Activated CD4-positive, CD25-positive, alpha-beta regulatory T cell treated with anti-CD3 and anti-CD28 coated beads, Interleukin-2, amount 50 U/mL, for 24 hours (primary cell): Measurements from ENCODE around the gene CPT1A.

Source experiments
- ATAC-seq, 2 donors: fragments of 150-1000 bp; cut with Tn5 transposase; one replicate each; pipeline ENCODE4 v1.10.0; 2021; ENCODE audit warnings: mild to moderate bottlenecking in 1 of 2, moderate library complexity in 1 of 2

CPT1A gene

GRCh38 chr11:68852628-68853027 lies 10.9 kb upstream of the CPT1A start:
- ATAC-seq: no peak

DNA sequence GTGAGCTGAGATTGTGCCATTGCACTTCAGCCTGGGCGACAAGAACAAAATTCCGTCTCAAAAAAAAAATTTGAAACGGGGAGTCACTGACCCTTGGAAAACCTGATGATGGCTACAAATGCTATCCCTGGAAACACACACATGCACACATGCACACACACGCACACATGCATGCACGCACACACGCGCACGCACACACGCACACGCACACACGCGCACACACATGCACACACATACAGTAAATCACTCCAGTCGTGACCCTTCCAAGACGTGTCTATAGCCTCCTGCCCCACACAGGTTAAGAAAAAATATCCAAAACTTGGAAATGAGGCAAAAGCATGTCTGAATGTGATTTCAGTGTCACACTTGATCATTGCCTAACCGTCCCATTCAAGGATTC lies 6.7 kb upstream of the CPT1A start:
- no peak for ATAC-seq

DNA sequence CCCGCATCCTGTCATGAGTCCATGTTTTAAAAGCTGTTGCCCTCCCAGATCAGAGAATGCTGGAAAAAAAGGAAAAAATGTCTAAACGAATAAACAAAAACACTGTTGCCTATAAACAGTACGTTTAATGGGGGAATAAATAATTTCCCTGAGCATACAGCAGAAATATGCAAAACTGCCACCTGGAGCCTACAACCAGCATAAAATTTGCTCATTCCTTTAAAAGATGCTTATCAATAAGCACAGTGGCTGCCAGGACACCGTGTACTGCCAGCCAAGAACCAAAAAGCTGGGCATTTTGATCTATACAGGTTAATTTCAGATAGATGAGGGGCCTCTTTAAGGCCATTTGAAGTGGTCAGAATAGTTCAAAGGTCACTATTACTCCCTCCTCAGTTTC lies 5.7 kb upstream of the CPT1A start:
- ATAC-seq: no peak

- ATAC-seq: no peak
Observed at GRCh38 chr11:68845351-68846002, 3.8 kb upstream of the CPT1A start.

DNA sequence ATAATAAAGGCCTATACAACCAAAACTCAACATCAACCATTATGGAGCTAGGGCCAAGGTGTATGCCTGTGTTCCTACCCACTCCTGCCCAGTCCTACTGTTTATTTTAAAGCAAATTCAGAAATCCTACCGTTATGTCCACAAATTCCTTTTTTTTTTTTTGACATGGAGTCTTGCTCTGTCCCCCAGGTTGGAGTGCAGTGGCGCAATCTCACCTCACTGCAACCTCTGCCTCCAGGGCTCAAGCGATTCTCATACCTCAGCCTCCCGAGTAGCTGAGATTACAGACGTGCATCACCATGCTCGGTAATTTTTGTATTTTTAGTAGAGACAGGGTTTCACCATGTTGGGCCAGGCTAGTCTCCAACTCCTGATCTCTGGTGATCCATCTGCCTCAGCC lies 3.1 kb upstream of the CPT1A start:
- ATAC-seq: no peak

GRCh38 chr11:68844376-68844775 lies 2.7 kb upstream of the CPT1A start:
- ATAC-seq: no peak

- ATAC-seq: peak; percentile 75 to 78
Observed at GRCh38 chr11:68843703-68844312, 2.1 kb upstream of the CPT1A start.

GRCh38 chr11:68843052-68843561 lies 1.4 kb upstream of the CPT1A start:
- no peak for ATAC-seq

DNA sequence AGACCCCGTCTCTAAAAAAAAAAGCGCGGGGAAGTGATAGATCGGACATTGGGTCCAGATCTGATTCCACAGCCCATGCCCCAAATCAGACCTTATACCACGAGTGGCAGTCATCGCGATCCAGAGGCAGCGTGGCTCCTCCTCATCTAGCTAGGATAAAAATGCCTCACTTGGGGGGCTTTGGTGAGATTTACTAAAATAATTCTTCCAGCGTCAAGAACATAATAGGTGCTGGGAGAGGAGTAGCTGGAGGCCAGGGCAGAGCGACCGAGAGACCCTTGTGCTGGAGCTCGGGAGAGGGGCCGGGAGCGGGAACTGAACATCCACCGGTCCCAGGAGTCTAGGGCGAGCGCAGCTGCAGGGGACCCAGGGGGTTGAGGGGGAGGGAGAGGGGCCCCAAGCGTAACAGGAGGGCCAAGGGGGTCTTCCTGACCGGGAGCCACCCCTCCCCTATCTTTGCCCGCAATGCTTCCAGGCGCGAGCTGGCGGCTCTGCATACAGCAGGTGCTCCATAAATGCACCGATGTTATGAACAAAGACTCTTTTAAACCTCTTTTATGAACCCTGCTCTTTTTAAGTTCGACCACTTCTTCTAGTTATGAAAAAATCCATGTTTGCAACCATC lies 823 bp upstream of the CPT1A start:
- ATAC-seq: no peak

DNA sequence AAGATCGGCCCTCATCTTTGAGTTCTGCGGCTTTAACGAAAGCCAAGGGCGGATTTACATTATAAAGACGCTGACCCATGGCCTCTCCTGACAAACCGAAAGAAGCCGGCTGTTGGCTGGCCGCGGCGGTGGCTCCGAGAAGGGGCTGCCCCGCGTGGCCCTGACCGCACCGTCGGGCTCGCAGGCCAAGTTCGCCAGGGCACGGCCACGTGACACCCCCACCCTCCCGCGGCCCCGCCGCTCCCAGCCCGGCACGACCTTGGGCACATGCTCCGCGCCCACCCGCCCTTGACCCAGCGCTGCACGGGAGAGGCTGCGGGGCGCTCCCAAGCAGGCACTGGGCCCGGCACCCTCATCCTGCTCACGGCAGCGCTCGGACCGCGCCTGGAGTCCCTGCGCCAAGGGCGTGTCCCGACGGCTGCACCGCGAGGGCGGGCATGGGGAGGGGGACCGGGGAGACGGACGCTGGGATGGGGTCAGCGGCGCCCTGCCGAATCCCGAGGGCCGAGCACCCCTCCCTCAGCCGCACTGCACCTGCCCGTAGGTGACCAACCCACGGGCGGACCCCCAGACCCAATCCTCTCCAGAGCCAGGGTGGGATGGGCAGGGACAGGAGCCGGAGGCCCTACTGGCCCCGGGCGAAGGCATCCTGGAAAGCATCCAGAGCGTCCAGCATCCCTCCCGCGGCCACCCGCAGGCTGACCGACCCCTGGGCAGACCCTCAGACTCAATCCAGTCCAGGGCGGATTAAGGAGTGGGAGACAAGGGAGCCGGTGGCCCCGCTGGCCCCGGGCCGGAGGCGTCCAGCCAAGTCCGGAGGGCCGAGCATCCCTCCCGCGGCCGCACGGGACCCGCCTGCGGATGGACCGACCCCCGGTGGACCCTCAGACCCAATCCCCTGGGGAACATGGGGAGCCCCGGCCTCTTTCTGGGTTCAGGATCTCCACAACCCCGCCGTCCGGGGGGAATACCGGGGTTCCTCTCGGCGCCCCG lies 759 bp downstream of the CPT1A start:
- no peak for ATAC-seq

DNA sequence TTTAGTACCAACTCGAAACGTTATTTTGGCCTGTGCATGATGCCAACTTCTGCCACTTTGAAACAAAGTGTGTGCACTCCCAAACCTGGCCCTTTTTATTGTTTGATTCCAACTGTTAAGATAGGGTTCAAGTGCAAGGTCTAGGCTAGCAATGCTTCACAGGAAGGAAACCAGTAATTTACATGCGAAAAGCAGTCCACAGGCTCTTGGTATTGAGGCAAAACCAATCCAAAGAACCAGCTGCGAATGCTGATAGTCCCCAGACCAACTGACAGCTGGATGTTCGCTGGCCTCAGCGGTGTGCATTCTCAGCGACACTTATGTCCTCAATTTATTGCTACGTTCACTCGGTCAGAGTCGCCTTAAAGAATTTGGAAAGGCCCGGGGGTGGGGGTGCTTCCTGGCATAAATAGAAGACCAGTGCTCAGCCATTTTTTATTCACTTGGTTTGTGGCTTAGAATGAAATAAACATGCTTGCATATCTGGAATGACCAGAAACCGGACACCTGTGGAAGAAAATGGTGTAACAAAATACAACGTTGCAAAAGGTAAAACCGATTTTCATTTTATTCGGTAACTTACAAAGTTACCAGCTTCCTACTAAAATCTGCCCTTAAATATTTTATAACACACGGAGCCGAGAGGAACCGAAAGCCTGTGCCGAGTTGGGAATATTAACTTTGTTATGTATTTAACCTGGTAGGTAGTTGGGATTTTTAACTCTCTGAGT lies 1.6 kb downstream of the CPT1A start:
- no peak for ATAC-seq

DNA sequence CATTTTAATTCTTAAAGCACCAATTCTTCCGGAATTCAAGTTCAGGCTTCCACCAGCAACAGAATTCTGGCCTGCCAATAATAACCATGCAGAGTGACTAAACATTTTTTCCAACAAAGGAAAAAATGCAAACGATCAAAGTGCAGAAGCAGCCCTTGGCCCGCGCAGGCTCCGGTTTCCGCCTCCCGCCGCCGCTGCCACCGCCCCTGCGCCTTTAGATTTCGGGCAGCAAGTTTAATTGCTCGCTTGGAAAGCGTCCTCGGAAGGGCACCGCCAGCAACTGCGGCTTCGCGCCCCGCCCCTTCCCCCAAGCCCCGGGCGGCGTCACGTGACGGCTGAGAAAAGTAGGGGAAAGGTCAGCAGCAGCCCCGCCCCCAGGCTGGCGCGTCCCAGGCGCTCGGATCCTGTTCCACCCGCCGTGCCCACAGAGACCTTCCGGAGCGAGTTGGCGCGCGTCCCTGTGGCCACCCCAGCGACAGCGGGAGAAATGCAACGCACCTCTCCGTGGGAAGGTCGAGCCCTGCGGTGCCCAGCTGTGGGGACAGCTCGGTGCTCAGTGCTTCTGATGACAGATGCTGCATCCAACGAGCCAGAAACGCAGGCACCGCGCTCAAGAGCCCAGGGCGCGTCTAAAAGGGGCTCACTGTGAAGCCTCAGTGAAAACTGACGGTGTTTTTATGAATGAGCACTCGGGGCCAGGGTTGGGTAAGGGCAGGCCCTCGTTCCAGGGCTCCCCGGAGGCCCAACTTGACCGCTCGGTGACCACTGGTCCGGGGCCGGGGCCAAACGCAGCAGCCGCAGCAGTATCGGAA lies 2.5 kb downstream of the CPT1A start:
- peak; percentile 59 to 64 for ATAC-seq

GRCh38 chr11:68838572-68838964 lies 3.1 kb downstream of the CPT1A start:
- no peak for ATAC-seq

DNA sequence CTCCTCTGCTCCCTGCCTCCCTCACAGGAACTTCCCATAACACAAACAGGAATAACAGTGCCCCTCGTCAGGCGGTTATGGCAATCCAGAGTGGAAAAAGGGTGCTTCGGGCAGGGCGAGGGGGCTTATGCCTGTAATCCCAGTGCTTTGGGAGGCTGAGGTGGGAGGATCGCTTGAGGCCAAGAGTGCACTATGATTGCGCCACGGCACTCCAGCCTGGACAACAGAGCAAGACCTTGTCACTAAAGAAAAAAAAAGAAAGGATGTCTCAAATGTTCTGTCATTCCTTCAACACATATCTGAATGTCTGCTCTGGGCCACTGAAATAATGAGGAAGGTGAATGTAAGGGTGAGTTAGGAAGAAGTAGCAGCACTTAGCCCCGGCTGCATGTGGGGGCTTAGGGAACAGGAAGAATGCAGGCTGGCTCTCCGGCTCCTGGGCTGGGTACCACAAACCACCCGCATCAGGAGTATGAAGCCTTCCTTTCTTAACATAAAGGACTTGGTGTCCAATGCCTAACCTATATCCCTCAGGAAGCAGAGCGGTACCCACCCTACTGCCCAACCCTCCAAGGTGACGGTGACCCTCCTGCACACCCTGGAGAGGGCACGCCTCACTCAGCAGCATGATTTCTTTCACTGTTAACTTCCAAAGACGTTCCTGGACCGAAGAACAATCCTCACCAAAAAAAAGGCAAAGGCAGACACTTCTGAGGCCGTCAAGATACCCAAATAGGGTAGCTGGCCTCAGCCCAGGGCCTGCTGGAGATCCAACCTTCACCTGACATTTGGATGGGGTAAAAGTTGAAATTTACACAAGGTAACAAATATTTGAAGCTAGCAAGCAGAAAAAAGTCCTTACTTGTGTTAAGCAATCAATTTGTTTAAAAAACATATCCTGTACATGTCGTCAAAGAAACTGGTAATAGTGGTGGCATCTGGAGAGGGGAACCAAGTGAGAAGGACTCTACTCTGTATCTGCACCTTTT lies 3.8 kb downstream of the CPT1A start:
- no peak for ATAC-seq

DNA sequence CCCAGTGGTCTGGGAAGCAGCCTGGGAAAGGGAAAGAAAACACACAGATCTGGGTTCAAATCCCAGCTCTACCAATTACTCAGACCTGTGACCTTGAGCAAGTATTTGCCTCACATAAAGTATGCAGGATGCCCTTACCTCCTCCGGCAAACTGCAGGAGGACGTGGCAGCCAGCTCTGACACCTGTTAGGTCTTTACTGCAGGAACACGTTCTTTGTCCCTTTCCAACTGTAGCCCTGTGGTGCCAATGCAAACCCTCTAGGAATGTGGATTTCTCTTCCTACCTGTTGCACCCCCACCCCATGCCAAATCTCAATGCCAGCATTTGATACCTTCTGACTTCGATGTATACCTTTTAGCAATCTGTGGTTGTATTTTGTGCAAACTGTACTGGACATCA lies 6.0 kb downstream of the CPT1A start:
- no peak for ATAC-seq

GRCh38 chr11:68835328-68835727 lies 6.4 kb downstream of the CPT1A start:
- no peak for ATAC-seq

DNA sequence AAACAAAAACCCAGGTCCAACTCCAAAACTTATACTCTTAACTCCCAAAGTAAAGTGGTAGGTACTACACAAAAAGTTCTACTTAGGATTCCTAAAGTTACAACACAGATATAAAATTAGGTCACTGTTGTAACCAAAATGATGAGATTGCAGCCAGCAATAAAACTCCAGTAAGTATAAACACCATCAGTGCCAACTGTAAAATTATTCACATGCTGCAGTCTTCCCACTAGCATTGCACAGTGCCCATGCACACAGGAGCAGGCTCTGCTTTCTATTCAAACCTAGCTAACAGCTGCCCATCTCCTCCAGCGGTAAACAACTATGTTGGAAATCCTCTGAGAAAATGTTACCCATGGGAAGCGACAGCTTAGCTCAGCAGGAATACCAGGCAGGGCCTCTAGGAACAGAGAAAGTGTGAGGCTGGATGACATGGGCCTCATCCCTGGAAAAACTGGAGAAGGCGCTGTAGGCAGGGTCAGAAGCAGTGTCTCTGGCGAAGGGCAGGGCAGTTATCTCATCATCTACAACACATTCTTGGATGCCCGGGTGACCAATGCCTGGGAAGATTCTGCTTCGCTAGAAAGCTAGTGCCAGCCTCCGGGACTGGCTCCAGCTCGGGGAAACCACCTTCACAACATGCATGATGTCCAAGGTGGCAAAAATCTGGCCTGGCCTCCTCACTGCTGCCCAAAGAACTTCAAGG lies 9.1 kb downstream of the CPT1A start:
- ATAC-seq: no peak

- no peak for ATAC-seq
Observed at GRCh38 chr11:68831124-68831523, 10.6 kb downstream of the CPT1A start.

- no peak for ATAC-seq
Observed at GRCh38 chr11:68829581-68829980, 12.1 kb downstream of the CPT1A start.
